MM.1S (cell line): ENCODE measurements around the gene TGFB1I1.

Experiments used
- CTCF ChIP-seq: fragments of 300-600 bp; sonication (generic); IDR thresholded peaks from 2 replicates; pipeline ENCODE4 v1.5.1; 2016; ENCODE audit warnings: antibody characterized with exemption, low read length, mixed read lengths
- EZH2 ChIP-seq: fragments of 300-600 bp; sonication (generic); optimal IDR thresholded peaks from 2 replicates; pipeline ENCODE3; 2017; ENCODE audit warnings: low read depth, mild to moderate bottlenecking, antibody characterized with exemption, low read length, mixed read lengths
- EZH2phosphoT487 ChIP-seq: fragments of 300-600 bp; sonication (generic); IDR thresholded peaks from 2 replicates; pipeline ENCODE4 v1.6.1; 2018; ENCODE audit warnings: antibody characterized with exemption, low read length

GRCh38 chr16:31458844-31459686, 12.9 kb upstream of the TGFB1I1 start, which contains the start of gene ARMC5:
- TF ChIP-seq CTCF = peak; percentile 74
- no peak for TF ChIP-seq EZH2
- no peak for TF ChIP-seq EZH2phosphoT487
